GM23338 (cell line): ENCODE data around the gene ISL2.
"Not testable (repeated sequence)": the region's sequence is repeated elsewhere in the genome, so short reads cannot be mapped to it uniquely, and the experiment has no call there.

Source experiments
- CREB1 ChIP-seq: fragments of 250-450 bp; sonication (Bioruptor Pico); IDR thresholded peaks from 2 replicates; pipeline ENCODE4 v1.5.0; 2020; ENCODE audit warnings: low read depth, mild to moderate bottlenecking, moderate library complexity
- EZH2 ChIP-seq: fragments of 200-600 bp; sonication (generic); IDR thresholded peaks from one replicate; pipeline ENCODE4 v1.8.0; 2017; ENCODE audit warnings: antibody characterized with exemption, mild to moderate bottlenecking, low read depth; ENCODE audit not compliant: unreplicated experiment
- EZH2phosphoT487 ChIP-seq: fragments of 200-600 bp; sonication (generic); IDR thresholded peaks from one replicate; pipeline ENCODE4 v1.8.1; 2018; ENCODE audit warnings: antibody characterized with exemption; ENCODE audit not compliant: unreplicated experiment
- POLR2AphosphoS5 ChIP-seq: IDR thresholded peaks from 2 replicates; pipeline ENCODE4 v1.6.1; 2016; ENCODE audit warnings: antibody characterized with exemption, low read depth
- TF ChIP-seq, protein P1 (sequence below), 2 experiments: fragments of 200-600 bp in 1 of 2; sonication (generic) in 1 of 2; conservative IDR thresholded peaks; 2 replicates each; pipeline versions ENCODE4 v1.5.1 to v1.6.1; 2016 to 2017; ENCODE audit warnings: antibody characterized with exemption in 2 of 2, low read depth in 2 of 2, mild to moderate bottlenecking in 2 of 2, moderate library complexity in 1 of 2

GRCh38 chr15:76297951-76298350, 38.6 kb upstream of the ISL2 start:
- TF ChIP-seq, protein P1, sequence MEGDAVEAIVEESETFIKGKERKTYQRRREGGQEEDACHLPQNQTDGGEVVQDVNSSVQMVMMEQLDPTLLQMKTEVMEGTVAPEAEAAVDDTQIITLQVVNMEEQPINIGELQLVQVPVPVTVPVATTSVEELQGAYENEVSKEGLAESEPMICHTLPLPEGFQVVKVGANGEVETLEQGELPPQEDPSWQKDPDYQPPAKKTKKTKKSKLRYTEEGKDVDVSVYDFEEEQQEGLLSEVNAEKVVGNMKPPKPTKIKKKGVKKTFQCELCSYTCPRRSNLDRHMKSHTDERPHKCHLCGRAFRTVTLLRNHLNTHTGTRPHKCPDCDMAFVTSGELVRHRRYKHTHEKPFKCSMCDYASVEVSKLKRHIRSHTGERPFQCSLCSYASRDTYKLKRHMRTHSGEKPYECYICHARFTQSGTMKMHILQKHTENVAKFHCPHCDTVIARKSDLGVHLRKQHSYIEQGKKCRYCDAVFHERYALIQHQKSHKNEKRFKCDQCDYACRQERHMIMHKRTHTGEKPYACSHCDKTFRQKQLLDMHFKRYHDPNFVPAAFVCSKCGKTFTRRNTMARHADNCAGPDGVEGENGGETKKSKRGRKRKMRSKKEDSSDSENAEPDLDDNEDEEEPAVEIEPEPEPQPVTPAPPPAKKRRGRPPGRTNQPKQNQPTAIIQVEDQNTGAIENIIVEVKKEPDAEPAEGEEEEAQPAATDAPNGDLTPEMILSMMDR (conservative IDR thresholded peaks at IDR 0.05; ENCODE audit: low read depth in 2 of 2) = not testable (repeated sequence)
- not testable (repeated sequence) for TF ChIP-seq EZH2; EZH2phosphoT487; POLR2AphosphoS5; CREB1 (CRISPR knock-in tag)
